MCF 10A (cell line): ENCODE measurements around the gene IL22RA1. TPM values are rescaled to one million over a fixed set of nuclear protein-coding genes. Genes with fewer than 3 reads are reported as not detected.

ENCODE experiments used
- BruUV-seq: library from RNA; stranded (reverse); fragments of 400-500 nt; replicated peaks from 2 replicates; lab custom pipeline; 2021; lab: Mats Ljungman, UMichigan
- CTCF ChIA-PET: fragments of 300-600 bp; sonication (Branson Sonifier 250); formaldehyde crosslinking; extraction: SDS; loops from one replicate; lab custom pipeline; 2021; ENCODE audit warnings: antibody characterized with exemption, inconsistent platforms; lab: Yijun Ruan, JAX
- POLR2A ChIA-PET: fragments of 300-600, 350-650 bp; sonication (Branson Sonifier 250); formaldehyde crosslinking; extraction: SDS; loops from one replicate; lab custom pipeline; 2020; ENCODE audit warnings: antibody characterized with exemption, inconsistent platforms; lab: Yijun Ruan, JAX
- DNase-seq: peaks from one replicate; pipeline ENCODE4 v3.0.0-alpha.2; 2018; ENCODE audit not compliant: unreplicated experiment
- H3K27ac Mint-ChIP-seq: one replicate; pipeline ENCODE4 v1.8.0; 2022; ENCODE audit warnings: mild to moderate bottlenecking, low read depth, mixed read lengths; ENCODE audit not compliant: unreplicated experiment
- H3K27me3 Mint-ChIP-seq: one replicate; pipeline ENCODE4 v1.8.0; 2022; ENCODE audit warnings: mixed read lengths; ENCODE audit not compliant: insufficient read depth, unreplicated experiment
- H3K36me3 Mint-ChIP-seq: one replicate; pipeline ENCODE4 v1.8.0; 2022; ENCODE audit warnings: mild to moderate bottlenecking, moderate library complexity, mixed read lengths; ENCODE audit not compliant: insufficient read depth, unreplicated experiment
- H3K4me1 Mint-ChIP-seq: one replicate; pipeline ENCODE4 v1.8.0; 2022; ENCODE audit warnings: mixed read lengths; ENCODE audit not compliant: insufficient read depth, unreplicated experiment
- H3K4me3 Mint-ChIP-seq: one replicate; pipeline ENCODE4 v1.8.0; 2022; ENCODE audit warnings: mild to moderate bottlenecking, moderate library complexity, mixed read lengths; ENCODE audit not compliant: unreplicated experiment
- H3K9me3 Mint-ChIP-seq: one replicate; pipeline ENCODE4 v1.8.0; 2022; ENCODE audit warnings: mixed read lengths; ENCODE audit not compliant: unreplicated experiment
- CTCF ChIP-seq: fragments of 200-600 bp; IDR thresholded peaks from one replicate; pipeline ENCODE4 v1.8.0; 2022; ENCODE audit warnings: antibody characterized with exemption, mild to moderate bottlenecking; ENCODE audit not compliant: unreplicated experiment
- intact Hi-C: fragments of 100-400 bp; cut with micrococcal nuclease; formaldehyde crosslinking; loops from 2 replicates; pipeline ENCODE4 v1.14.1; 2022
- total RNA-seq: library from RNA; stranded (reverse); gene quantifications from 2 replicates; pipeline ENCODE4 v1.2.3, GENCODE V29; 2022

Gene IL22RA1
- total RNA-seq, 1 experiment from 2014 or later = not detected

DNA sequence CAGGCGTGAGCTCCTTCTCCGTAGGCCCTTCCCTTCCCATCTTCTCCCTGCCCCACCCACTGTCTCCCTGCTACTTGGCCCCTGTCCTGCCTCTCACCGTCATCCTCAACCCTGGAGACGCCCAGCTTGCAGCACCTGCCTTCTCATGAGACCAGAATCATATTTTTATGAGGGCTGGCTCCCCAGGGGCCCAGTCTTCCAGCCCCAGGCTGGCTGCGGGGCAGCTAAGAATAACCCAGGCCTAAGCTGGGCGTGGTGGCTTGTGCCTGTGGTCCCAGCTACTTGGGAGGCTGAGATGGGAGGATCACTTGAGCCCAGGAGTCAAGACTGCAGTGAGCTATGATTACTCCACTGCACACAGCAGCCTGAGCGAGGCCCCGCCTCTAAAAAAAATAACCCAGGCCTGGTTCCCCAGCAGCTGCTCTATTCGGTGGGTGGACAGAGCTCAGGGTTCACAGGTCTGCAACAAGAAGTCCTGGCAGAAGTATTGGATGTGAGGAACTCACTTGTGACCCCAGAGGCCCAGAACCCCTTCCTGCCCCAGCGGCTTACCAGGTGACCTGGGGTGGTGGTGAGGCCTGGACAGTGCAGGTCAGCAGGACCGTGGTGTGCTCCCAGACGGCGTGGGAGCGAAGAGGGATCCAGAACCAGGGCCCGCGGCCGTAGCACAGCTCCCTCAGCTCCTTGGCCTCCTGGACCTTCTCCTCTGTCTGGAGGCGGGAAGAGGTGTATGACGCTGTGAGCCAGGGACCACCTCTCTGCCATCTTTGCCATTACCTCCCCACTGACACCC lies 37.4 kb downstream of the IL22RA1 start:
- Mint-ChIP-seq H3K4me1 (peaks cover 9% of the 10 kb centered on the region), H3K36me3 (no peaks in the 10 kb centered on the region), H3K27me3 (no peaks in the 10 kb centered on the region), H3K4me3 (no peak overlapping the region), H3K27ac (no peak overlapping the region), H3K9me3 (no peaks in the 10 kb centered on the region)
- intact Hi-C loops = no loop called here
- no peak for DNase-seq
- ChIA-PET POLR2A (interaction anchor here (0.6 to 1.1 kb wide), 2 partner anchors 12 to 196 kb away, joined by 3 to 5 read pairs; no protein-coding TSS in a partner anchor), CTCF (interaction anchor here (2.4 kb wide), 1 partner anchor 45 kb away, joined by 6 read pairs; no protein-coding TSS in a partner anchor)
- no TSS peak for BruUV-seq
- TF ChIP-seq CTCF = no peak

- no peak for DNase-seq
- Mint-ChIP-seq H3K4me1 (peaks cover 9% of the 10 kb centered on the region), H3K27ac (no peak overlapping the region), H3K9me3 (no peaks in the 10 kb centered on the region), H3K4me3 (no peak overlapping the region), H3K36me3 (no peaks in the 10 kb centered on the region), H3K27me3 (no peaks in the 10 kb centered on the region)
- CTCF ChIA-PET = interaction anchor here (0.7 to 2.4 kb wide), 2 partner anchors 46 to 94 kb away, joined by 4 to 6 read pairs; no protein-coding TSS in a partner anchor
- POLR2A ChIA-PET = interaction anchor here (0.9 kb wide), 1 partner anchor 16 kb away, joined by 3 read pairs; no protein-coding TSS in a partner anchor
- TF ChIP-seq CTCF = no peak
- no TSS peak for BruUV-seq
- intact Hi-C loops = no loop called here
Observed at GRCh38 chr1:24104854-24105253, 38.1 kb downstream of the IL22RA1 start.

GRCh38 chr1:24103879-24104278 lies 39.1 kb downstream of the IL22RA1 start:
- no peak for DNase-seq
- Mint-ChIP-seq H3K27me3 (no peaks in the 10 kb centered on the region), H3K4me1 (peaks cover 4% of the 10 kb centered on the region), H3K4me3 (no peak overlapping the region), H3K27ac (no peak overlapping the region), H3K9me3 (no peaks in the 10 kb centered on the region), H3K36me3 (no peaks in the 10 kb centered on the region)
- intact Hi-C loops = no loop called here
- no TSS peak for BruUV-seq
- ChIA-PET CTCF (interaction anchor here (1.1 to 1.4 kb wide), 3 partner anchors 9 to 29 kb away, joined by 3 to 7 read pairs (median 5); no protein-coding TSS in a partner anchor), POLR2A (no interaction called here)
- no peak for TF ChIP-seq CTCF

DNA sequence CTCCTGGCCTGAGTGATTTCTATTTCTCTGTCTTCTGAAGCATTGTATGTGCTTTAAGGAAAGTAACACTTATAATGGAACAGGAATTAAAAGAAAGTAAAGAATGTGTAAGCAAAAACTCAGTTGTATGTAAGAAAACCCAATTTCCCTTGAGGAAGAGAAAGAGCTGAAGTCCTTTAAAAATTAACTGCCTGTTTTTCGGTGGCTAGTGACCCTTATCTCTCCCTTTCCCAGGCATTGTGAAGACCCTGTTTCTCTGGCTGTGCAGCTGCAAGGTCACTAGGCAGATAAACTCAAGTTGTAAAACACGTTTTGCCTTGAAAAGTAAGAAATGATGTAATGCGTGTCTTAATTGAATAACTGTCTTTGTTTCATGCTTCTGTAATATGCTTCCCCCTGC lies 39.5 kb downstream of the IL22RA1 start:
- no peak overlapping the region for H3K27ac Mint-ChIP-seq
- BruUV-seq = no TSS peak
- TF ChIP-seq CTCF = no peak
- no peak overlapping the region for H3K4me3 Mint-ChIP-seq
- H3K4me1 Mint-ChIP-seq = no peaks in the 10 kb centered on the region
- no peak for DNase-seq
- POLR2A ChIA-PET = no interaction called here
- no peaks in the 10 kb centered on the region for H3K36me3 Mint-ChIP-seq
- H3K9me3 Mint-ChIP-seq = no peaks in the 10 kb centered on the region
- intact Hi-C loops = no loop called here
- CTCF ChIA-PET = interaction anchor here (1.1 to 2.3 kb wide), 4 partner anchors 10 to 32 kb away, joined by 3 to 8 read pairs (median 6); no protein-coding TSS in a partner anchor
- H3K27me3 Mint-ChIP-seq = no peaks in the 10 kb centered on the region
